Activated T-helper 1 cell treated with anti-CD3 and anti-CD28 coated beads, Interleukin-2, amount 50 U/mL, for 16 hours (primary cell): ENCODE measurements around the gene KLHL20.

ENCODE experiments used
- DNase-seq, 2 donors: peaks; one replicate each; pipeline ENCODE4 v3.0.0-alpha.2; 2020; ENCODE audit warnings: low read depth in 1 of 2, low spot score in 1 of 2

KLHL20 gene

GRCh38 chr1:173832748-173833147 lies 118.0 kb downstream of the KLHL20 start:
- no peak for DNase-seq
